Measurements from ENCODE around the gene KIF24. TPM values are rescaled to one million over a fixed set of nuclear protein-coding genes. Genes with fewer than 3 reads are reported as not detected.
"Not testable (repeated sequence)": the region's sequence is repeated elsewhere in the genome, so short reads cannot be mapped to it uniquely, and the experiment has no call there.

Gene KIF24
- total and polyA plus RNA-seq, 5 donors, result 0.23 to 0.54 (median 0.38) TPM

DNA sequence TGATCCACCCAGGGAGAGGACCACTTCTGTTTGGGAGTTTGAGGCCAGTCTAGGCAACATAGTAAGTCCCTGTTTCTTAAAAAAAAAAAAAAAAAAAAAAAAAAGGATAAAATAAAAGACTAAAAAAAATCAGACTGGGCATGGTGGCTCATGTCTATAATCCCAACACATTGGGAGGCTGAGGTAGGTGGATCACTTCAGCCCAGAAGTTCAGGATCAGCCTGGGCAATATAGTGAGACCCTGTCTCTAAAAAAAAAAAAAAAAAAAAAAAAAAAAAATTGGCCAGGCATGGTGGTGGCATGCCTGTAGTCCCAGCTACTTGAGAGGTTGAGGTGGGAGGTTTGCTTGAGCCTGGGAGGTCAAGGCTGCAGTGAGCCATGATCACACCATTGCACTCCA is 9.0 kb upstream of the KIF24 start:
- ATAC-seq; H3K27ac ChIP-seq (ENCODE audit: low read length); H3K9me3 ChIP-seq (ENCODE audit: control insufficient read depth, low read length); H3K4me3 ChIP-seq (ENCODE audit: low read length); H3K27me3 ChIP-seq (ENCODE audit: control insufficient read depth, insufficient read depth); DNase-seq; H3K4me1 ChIP-seq (ENCODE audit: control insufficient read depth, insufficient read depth, low read length): not testable (repeated sequence)
- intact Hi-C loops (cut with DNase I), result loop anchor here in 3 of 4 donors (10.0 kb wide), 3 partner anchors 257 to 277 kb away; partner anchors contain the start of gene RPP25L (in 1 of the 3)

DNA sequence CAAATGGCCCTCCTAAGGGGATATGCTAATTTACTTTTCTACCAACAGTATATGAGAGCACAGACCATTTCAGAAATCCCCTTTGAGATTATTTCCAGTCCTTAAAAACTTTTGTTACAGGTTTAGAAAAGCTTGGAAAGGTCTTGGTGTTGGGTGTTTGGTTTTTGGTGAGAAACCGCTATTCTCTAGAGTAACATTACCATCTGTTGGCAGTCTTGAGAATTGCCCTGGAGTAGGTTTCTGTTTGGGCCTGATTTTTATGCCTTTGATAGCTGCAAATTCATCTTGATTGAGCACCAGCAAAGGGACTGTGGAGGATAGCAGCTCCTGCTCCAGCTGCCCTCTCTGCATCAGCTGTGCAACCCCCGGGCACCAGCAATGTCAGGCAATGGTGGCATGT is 8.3 kb upstream of the KIF24 start:
- H3K27ac ChIP-seq (ENCODE audit: low read length), result no peak overlapping the region
- no peak for ATAC-seq
- H3K4me1 ChIP-seq (ENCODE audit: control insufficient read depth, insufficient read depth, low read length), result no peaks in the 10 kb centered on the region
- H3K9me3 ChIP-seq (ENCODE audit: control insufficient read depth, low read length), result no peaks in the 10 kb centered on the region
- DNase-seq, result no peak
- 94% methylated on average over 2 of the region's 2 CpGs for WGBS
- H3K27me3 ChIP-seq (ENCODE audit: control insufficient read depth, insufficient read depth), result no peaks in the 10 kb centered on the region
- H3K4me3 ChIP-seq (ENCODE audit: low read length), result no peak overlapping the region
- intact Hi-C loops (cut with DNase I), result loop anchor here in 3 of 4 donors (10.0 kb wide), 3 partner anchors 257 to 277 kb away; partner anchors contain the start of gene RPP25L (in 1 of the 3)

DNA sequence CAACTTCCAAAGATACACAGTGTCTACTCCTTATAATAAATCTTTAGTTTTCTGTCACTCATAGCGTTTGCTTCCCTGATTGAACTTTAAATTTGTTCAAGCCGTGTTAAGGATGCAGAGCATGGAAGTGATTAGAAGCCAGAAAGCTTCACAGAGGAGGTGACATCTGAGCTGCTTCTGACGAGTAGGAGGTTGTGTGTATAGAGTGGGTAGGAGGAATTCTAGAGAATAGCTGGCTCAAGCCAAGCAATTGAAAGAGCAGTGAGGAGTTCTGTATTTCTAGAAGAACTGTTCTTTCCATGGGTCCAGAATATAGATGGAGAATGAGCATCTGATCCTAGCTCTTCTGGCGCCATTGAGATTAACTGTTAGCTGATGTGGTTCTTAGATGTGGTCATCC is 6.3 kb upstream of the KIF24 start:
- Histone ChIP-seq H3K9me3 (ENCODE audit: control insufficient read depth, low read length) (no peaks in the 10 kb centered on the region), H3K4me1 (ENCODE audit: control insufficient read depth, insufficient read depth, low read length) (no peaks in the 10 kb centered on the region), H3K27ac (ENCODE audit: low read length) (no peak overlapping the region), H3K27me3 (ENCODE audit: control insufficient read depth, insufficient read depth) (no peaks in the 10 kb centered on the region), H3K4me3 (ENCODE audit: low read length) (no peak overlapping the region)
- no peak for DNase-seq
- intact Hi-C loops (cut with DNase I), result loop anchor here in 3 of 4 donors (2.0 to 10.0 kb wide), 4 partner anchors 45 to 279 kb away; partner anchors contain the start of gene RPP25L (in 1 of the 3)
- ATAC-seq, result no peak
- WGBS, result 85% methylated on average over 4 of the region's 4 CpGs

DNA sequence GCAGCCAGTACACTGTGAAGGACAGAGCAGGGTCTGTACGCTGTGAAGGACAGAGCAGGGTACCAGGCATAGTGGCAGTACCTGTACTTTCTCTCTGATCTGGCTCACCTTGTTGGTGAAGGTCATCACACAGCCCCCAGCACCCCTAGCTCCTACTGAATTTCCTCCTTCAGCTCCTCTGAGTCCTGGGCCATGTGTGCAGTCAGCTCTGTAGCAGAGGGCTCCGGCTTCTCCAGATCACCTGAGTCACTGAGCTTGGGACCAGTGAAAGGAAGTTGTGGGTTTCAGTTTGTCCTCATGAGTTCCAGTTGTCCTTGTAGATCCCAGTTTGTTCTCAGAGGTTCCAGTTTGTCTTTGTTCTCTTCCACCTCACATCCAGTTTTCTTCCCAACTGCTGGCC is 5.8 kb upstream of the KIF24 start:
- 72% methylated on average over 2 of the region's 2 CpGs for WGBS
- Histone ChIP-seq H3K4me3 (ENCODE audit: low read length) (no peak overlapping the region), H3K27ac (ENCODE audit: low read length) (no peak overlapping the region), H3K4me1 (ENCODE audit: control insufficient read depth, insufficient read depth, low read length) (no peaks in the 10 kb centered on the region), H3K9me3 (ENCODE audit: control insufficient read depth, low read length) (no peaks in the 10 kb centered on the region), H3K27me3 (ENCODE audit: control insufficient read depth, insufficient read depth) (no peaks in the 10 kb centered on the region)
- DNase-seq, result no peak
- intact Hi-C loops (cut with DNase I), result loop anchor here (2.0 to 10.0 kb wide), 6 partner anchors 42 to 280 kb away; partner anchors contain the start of genes MYORG (in 1 of the 4) and RPP25L (in 1 of the 4)
- ATAC-seq, result peak in 1 of 2 donors; percentile 15

DNA sequence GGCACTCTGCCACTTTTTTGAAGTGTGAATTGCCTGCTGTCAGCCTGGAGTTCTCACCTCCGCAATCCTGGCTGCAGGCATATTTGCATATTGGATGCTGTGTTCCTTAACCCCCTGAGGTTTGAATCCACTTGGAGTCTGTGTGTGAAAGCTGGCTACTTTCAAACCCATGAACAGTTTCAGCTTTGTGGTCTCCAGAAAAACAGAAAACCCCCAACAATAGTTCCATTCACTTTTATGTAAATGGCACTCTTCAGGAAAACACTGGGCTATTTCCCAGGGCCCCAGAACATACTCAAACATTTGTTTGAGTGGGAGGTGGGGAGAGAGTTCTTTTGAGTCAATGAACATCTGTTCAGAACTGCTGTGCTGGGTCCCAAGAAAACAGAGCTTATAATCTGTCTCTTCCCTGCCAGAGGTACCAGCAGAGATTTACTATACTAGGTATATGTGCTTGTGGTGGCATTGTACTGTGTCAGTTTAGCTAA is 5.3 kb upstream of the KIF24 start:
- no peak for DNase-seq
- H3K27ac ChIP-seq (ENCODE audit: low read length), result no peak overlapping the region
- 38% methylated on average over 1 of the region's 1 CpG for WGBS
- no peak for ATAC-seq
- H3K4me3 ChIP-seq (ENCODE audit: low read length), result no peak overlapping the region
- no peaks in the 10 kb centered on the region for H3K9me3 ChIP-seq (ENCODE audit: control insufficient read depth, low read length)
- H3K27me3 ChIP-seq (ENCODE audit: control insufficient read depth, insufficient read depth), result no peaks in the 10 kb centered on the region
- intact Hi-C loops (cut with DNase I), result loop anchor here (2.0 to 10.0 kb wide), 6 partner anchors 43 to 280 kb away; partner anchors contain the start of genes MYORG (in 1 of the 4) and RPP25L (in 1 of the 4)
- no peaks in the 10 kb centered on the region for H3K4me1 ChIP-seq (ENCODE audit: control insufficient read depth, insufficient read depth, low read length)

DNA sequence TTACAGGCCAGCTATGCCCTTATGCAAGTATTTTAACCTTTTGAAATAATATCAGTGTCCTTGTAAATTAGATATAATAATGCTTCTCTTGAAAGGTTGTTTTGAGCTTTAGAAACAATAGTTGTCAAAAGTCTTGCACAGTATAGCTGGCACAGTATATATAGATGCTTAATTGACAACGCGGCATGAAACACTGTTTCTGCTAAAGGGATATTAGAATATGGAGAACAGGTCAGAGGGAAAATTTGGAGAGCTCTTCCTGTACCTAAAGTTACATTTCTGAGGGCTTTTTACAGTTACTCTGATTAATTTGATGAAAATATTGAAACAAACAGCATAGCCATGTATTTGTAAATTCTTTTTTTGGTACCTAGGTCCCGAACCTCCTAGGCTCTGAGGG is 4.8 kb upstream of the KIF24 start:
- ATAC-seq (no peak), DNase-seq (no peak)
- H3K9me3 ChIP-seq (ENCODE audit: control insufficient read depth, low read length), result no peaks in the 10 kb centered on the region
- H3K4me3 ChIP-seq (ENCODE audit: low read length), result no peak overlapping the region
- intact Hi-C loops (cut with DNase I), result loop anchor here (2.0 to 10.0 kb wide), 8 partner anchors 43 to 281 kb away; partner anchors contain the start of genes MYORG (in 1 of the 4) and RPP25L (in 1 of the 4)
- H3K4me1 ChIP-seq (ENCODE audit: control insufficient read depth, insufficient read depth, low read length), result no peaks in the 10 kb centered on the region
- WGBS, result 57% methylated on average over 3 of the region's 3 CpGs
- no peak overlapping the region for H3K27ac ChIP-seq (ENCODE audit: low read length)
- H3K27me3 ChIP-seq (ENCODE audit: control insufficient read depth, insufficient read depth), result no peaks in the 10 kb centered on the region

DNA sequence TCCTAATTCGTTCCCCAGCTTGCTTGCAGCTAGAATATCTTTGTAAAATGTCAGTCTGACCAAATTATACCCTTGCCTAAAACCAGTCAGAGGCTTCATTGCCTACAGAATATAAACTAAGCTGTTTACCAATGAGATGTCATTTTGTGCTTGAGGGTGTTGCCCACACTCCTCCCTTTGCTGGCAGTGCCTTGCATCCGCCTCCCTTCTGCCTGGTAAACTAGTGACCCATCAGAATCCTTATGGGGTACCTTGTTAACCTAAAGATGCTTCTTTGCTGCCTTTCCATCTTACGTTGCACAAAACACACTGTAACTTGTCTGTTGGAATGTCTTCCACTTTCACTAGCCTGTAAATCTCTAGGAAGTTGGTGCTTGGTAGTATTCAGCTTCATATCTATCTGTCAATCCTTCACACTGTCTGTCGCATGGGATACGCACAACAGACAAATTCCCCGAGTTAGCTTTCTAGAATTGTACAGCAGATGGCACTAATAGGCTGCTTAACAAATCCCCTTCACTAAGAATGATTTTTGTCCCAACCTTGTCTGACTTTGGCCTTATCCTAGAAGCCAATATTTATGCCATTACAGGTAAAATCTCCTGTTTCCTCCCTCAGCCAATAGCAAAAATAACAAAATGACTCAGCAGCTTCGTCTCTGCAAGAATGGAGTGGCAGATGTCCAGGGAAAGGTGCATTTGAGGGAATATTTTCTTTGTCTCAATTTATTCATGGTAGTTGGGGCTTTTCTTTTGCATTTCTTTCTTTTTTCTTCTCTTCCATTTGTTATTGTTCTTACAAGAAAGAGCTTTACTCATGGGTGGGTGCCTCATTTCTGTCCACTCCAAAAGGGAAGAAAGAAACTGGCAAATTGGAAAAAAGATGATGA is 3.3 kb upstream of the KIF24 start:
- ATAC-seq (no peak), DNase-seq (no peak)
- H3K27ac ChIP-seq (ENCODE audit: low read length), result no peak overlapping the region
- no peaks in the 10 kb centered on the region for H3K27me3 ChIP-seq (ENCODE audit: control insufficient read depth, insufficient read depth)
- intact Hi-C loops (cut with DNase I), result loop anchor here (2.0 to 10.0 kb wide), 7 partner anchors 45 to 282 kb away; partner anchors contain the start of genes MYORG (in 1 of the 4) and RPP25L (in 1 of the 4)
- H3K4me1 ChIP-seq (ENCODE audit: control insufficient read depth, insufficient read depth, low read length), result no peaks in the 10 kb centered on the region
- 29% methylated on average over 7 of the region's 7 CpGs for WGBS
- no peaks in the 10 kb centered on the region for H3K9me3 ChIP-seq (ENCODE audit: control insufficient read depth, low read length)
- H3K4me3 ChIP-seq (ENCODE audit: low read length), result no peak overlapping the region

DNA sequence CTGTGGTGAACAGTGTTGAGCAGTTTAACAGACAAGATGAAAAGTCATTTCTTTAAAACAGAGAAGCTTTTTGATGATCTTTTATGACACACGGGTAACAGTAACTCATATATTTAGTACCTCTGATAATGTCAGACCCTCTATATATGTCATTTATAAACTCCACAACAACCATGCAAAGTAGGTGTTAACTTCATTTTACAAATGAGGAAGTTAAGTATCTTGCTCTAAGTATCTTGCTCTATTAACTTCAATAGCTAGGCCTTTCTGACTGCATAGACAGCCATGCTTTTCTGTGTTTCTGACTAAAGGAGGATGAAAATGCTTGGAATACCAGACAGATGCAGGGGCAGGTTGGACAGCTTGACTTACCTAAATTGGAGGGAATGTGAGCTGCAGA is 2.1 kb upstream of the KIF24 start:
- Histone ChIP-seq H3K27me3 (ENCODE audit: control insufficient read depth, insufficient read depth) (no peaks in the 10 kb centered on the region), H3K4me1 (ENCODE audit: control insufficient read depth, insufficient read depth, low read length) (no peaks in the 10 kb centered on the region), H3K27ac (ENCODE audit: low read length) (no peak overlapping the region), H3K9me3 (ENCODE audit: control insufficient read depth, low read length) (no peaks in the 10 kb centered on the region), H3K4me3 (ENCODE audit: low read length) (no peak overlapping the region)
- WGBS, result 78% methylated on average over 1 of the region's 1 CpG
- intact Hi-C loops (cut with DNase I), result loop anchor here (5.0 to 10.0 kb wide), 5 partner anchors 46 to 284 kb away; partner anchors contain the start of genes MYORG (in 1 of the 4) and RPP25L (in 1 of the 4)
- ATAC-seq (no peak), DNase-seq (no peak)

DNA sequence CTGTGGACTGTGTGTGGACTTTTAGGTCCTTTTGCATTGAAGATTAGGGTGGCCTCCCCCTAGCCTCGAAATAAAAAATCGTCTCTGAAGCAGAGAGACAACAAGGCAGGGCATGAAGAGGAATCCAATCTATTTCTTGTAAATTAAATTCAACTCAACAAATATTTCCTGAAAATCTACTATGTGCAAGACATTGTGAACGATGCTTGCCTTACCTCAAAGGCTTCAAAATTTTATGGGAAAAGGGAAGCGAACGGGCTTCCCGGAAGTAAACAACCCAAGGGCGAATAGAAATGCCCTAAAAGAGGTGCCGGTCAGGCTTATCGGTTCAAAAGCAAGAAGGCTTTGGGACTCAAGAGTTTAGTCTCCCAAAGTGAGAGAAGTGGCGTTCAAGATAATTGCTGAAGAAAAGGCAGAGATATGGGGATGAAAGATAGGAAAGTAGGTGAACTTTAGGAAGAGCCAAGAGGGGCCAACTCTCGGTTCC is 525 bp downstream of the KIF24 start:
- H3K4me1 ChIP-seq (ENCODE audit: control insufficient read depth, insufficient read depth, low read length), result no peaks in the 10 kb centered on the region
- no peak for ATAC-seq
- H3K9me3 ChIP-seq (ENCODE audit: control insufficient read depth, low read length), result no peaks in the 10 kb centered on the region
- H3K4me3 ChIP-seq (ENCODE audit: low read length), result peak overlapping the region; percentile 57
- 2% methylated on average over 11 of the region's 11 CpGs for WGBS
- no peaks in the 10 kb centered on the region for H3K27me3 ChIP-seq (ENCODE audit: control insufficient read depth, insufficient read depth)
- DNase-seq, result no peak
- intact Hi-C loops (cut with DNase I), result no loop called here
- no peak overlapping the region for H3K27ac ChIP-seq (ENCODE audit: low read length)

DNA sequence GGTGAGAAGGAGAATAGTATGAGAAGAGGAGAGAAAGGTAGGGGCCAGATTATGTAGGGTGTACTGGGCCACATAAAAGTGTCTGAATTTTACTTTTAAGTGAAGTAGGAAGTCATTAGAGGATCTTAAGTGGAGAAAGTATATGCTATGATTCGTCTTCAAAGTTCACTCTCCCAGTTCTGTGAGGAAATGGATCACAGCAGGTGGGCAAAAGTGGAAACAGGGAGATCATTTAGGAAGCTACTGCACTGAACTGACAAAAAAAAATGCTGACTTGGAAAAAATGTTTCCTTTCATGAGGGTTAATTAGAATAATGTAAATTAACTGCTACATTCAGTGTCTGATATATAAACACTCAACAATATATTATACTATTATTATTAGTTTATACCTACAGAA is 2.4 kb downstream of the KIF24 start:
- 81% methylated on average over 1 of the region's 1 CpG for WGBS
- Histone ChIP-seq H3K27ac (ENCODE audit: low read length) (no peak overlapping the region), H3K27me3 (ENCODE audit: control insufficient read depth, insufficient read depth) (no peaks in the 10 kb centered on the region), H3K4me1 (ENCODE audit: control insufficient read depth, insufficient read depth, low read length) (no peaks in the 10 kb centered on the region), H3K4me3 (ENCODE audit: low read length) (no peak overlapping the region), H3K9me3 (ENCODE audit: control insufficient read depth, low read length) (no peaks in the 10 kb centered on the region)
- DNase-seq (no peak), ATAC-seq (no peak)
- intact Hi-C loops (cut with DNase I), result no loop called here
